ENCODE measurements around the gene SMIM1. TPM values are rescaled to one million over a fixed set of nuclear protein-coding genes. Genes with fewer than 3 reads are reported as not detected.

The SMIM1 gene
- total RNA-seq, 4 donors from 2014 or later = 2.6 to 8.4 (median 4.7) TPM; not detected in 1

DNA sequence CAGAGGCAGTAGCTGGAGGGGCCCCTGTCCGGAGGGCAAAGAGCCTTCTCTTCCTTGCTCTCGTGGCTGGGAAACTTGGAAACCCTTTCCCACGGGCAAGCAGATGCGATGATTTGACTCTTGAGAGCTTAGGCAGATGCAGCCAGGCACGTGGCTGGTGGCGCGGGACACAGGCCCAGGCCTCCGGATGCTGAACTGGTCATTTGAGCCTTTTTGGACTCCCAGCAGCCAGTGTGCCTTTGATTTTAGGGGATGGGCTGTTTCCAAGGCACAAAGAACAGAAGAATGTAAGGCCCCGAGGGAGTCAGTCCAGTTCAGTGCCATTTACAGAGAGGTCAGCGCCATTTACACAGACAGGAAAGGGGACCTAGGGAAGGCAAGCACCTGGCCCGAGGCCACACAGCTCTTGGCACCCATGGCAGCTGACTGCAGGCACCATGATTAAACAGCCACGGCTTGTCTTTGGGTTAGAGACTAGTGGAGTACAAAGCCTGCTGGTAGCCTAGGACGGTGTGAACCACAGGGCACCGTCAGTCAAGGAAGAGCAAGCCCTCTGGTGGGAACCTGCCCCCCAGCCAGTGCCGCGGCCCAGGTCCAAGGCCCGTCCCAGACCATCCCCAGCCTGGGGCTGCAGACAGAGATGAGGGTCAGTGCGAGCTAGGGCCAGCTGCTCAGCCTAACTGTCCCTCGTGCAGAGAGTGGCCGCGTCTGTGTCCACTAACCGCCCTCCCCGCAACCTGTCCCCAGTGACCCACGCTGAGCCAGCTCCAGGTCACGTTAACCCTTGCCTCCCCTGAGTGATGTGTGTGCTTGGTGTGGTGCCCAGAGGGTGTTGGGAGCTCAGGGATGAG is 40.7 kb upstream of the SMIM1 start:
- peaks cover 0 to 15% (median 0%) of the 10 kb centered on the region in 3 donors for H3K4me1 ChIP-seq
- peaks cover 0 to 28% of the 10 kb centered on the region in 2 donors for H3K36me3 ChIP-seq
- H3K4me3 ChIP-seq = no peak overlapping the region
- peaks cover 69% of the 10 kb centered on the region for H3K27me3 ChIP-seq
- ATAC-seq = peak; percentile 20
- WGBS, 2 donors (ENCODE audit: low coverage in 1 of 2) = 33% methylated on average over 1 of the region's 25 CpGs; no CpG with 5 or more reads in 1 of the 2 donors
- H3K9me3 ChIP-seq = no peaks in the 10 kb centered on the region
- TF ChIP-seq POLR2A (IDR thresholded peaks at IDR 0.05) = no peak
- no peak for TF ChIP-seq POLR2AphosphoS5 (IDR thresholded peaks at IDR 0.05)
- no peak for TF ChIP-seq EP300 (IDR thresholded peaks at IDR 0.05)
- TF ChIP-seq, protein P1, sequence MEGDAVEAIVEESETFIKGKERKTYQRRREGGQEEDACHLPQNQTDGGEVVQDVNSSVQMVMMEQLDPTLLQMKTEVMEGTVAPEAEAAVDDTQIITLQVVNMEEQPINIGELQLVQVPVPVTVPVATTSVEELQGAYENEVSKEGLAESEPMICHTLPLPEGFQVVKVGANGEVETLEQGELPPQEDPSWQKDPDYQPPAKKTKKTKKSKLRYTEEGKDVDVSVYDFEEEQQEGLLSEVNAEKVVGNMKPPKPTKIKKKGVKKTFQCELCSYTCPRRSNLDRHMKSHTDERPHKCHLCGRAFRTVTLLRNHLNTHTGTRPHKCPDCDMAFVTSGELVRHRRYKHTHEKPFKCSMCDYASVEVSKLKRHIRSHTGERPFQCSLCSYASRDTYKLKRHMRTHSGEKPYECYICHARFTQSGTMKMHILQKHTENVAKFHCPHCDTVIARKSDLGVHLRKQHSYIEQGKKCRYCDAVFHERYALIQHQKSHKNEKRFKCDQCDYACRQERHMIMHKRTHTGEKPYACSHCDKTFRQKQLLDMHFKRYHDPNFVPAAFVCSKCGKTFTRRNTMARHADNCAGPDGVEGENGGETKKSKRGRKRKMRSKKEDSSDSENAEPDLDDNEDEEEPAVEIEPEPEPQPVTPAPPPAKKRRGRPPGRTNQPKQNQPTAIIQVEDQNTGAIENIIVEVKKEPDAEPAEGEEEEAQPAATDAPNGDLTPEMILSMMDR (IDR thresholded peaks at IDR 0.05) = no peak
- no peak overlapping the region for H3K27ac ChIP-seq

DNA sequence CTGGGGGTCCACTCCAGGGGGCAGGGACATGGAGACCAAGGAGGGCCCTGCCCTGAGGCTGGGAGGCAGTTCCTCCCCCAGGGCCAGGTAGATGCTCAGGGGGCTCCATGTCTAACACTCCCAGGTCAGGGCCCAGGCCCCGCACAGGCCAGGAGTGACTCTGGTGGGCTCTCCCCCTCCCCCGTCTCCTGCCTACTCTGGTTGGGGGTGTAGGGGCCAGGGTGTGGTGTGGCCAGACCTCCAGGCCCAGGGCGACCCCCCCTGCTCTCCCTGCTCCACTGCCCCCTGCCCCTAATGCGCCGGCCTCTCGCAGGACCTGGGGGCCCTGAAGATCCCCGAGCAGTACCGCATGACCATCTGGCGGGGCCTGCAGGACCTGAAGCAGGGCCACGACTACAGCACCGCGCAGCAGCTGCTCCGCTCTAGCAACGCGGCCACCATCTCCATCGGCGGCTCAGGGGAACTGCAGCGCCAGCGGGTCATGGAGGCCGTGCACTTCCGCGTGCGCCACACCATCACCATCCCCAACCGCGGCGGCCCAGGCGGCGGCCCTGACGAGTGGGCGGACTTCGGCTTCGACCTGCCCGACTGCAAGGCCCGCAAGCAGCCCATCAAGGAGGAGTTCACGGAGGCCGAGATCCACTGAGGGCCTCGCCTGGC is 40.0 kb upstream of the SMIM1 start:
- H3K4me1 ChIP-seq = peaks cover 0 to 15% (median 0%) of the 10 kb centered on the region in 3 donors
- no peaks in the 10 kb centered on the region for H3K9me3 ChIP-seq
- no peak for ATAC-seq
- H3K4me3 ChIP-seq = no peak overlapping the region
- H3K27ac ChIP-seq = no peak overlapping the region
- H3K36me3 ChIP-seq = peaks cover 0 to 35% of the 10 kb centered on the region in 2 donors
- TF ChIP-seq POLR2AphosphoS5 (IDR thresholded peaks at IDR 0.05) (no peak), EP300 (IDR thresholded peaks at IDR 0.05) (no peak)
- TF ChIP-seq, protein P1 (IDR thresholded peaks at IDR 0.05) = no peak
- no CpG with 5 or more reads among the region's 37 CpGs for WGBS, 2 donors (ENCODE audit: low coverage in 1 of 2)
- peaks cover 61% of the 10 kb centered on the region for H3K27me3 ChIP-seq

DNA sequence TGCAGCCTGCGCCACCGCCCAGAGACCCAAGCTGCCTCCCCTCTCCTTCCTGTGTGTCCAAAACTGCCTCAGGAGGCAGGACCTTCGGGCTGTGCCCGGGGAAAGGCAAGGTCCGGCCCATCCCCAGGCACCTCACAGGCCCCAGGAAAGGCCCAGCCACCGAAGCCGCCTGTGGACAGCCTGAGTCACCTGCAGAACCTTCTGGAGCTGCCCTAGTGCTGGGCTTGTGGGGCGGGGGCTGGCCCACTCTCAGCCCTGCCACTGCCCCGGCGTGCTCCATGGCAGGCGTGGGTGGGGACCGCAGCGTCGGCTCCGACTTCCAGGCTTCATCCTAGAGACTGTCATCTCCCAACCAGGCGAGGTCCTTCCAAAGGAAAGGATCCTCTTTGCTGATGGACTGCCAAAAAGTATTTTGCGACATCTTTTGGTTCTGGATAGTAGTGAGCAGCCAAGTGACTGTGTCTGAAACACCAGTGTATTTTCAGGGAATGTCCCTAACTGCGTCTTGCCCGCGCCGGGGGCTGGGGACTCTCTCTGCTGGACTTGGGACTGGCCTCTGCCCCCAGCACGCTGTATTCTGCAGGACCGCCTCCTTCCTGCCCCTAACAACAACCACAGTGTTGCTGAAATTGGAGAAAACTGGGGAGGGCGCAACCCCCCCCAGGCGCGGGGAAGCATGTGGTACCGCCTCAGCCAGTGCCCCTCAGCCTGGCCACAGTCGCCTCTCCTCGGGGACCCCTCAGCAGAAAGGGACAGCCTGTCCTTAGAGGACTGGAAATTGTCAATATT is 39.3 kb upstream of the SMIM1 start:
- peaks cover 54% of the 10 kb centered on the region for H3K27me3 ChIP-seq
- peaks cover 0 to 15% (median 0%) of the 10 kb centered on the region in 3 donors for H3K4me1 ChIP-seq
- 75 to 82% methylated on average over 8 to 9 of the region's 29 CpGs for WGBS, 2 donors (ENCODE audit: low coverage in 1 of 2)
- H3K27ac ChIP-seq = no peak overlapping the region
- peaks cover 0 to 42% of the 10 kb centered on the region in 2 donors for H3K36me3 ChIP-seq
- no peak for ATAC-seq
- TF ChIP-seq POLR2AphosphoS5 (IDR thresholded peaks at IDR 0.05) = no peak
- no peak for TF ChIP-seq EP300 (IDR thresholded peaks at IDR 0.05)
- no peak for TF ChIP-seq POLR2A (IDR thresholded peaks at IDR 0.05)
- TF ChIP-seq, protein P1 (IDR thresholded peaks at IDR 0.05) = no peak
- no peaks in the 10 kb centered on the region for H3K9me3 ChIP-seq
- no peak overlapping the region for H3K4me3 ChIP-seq

DNA sequence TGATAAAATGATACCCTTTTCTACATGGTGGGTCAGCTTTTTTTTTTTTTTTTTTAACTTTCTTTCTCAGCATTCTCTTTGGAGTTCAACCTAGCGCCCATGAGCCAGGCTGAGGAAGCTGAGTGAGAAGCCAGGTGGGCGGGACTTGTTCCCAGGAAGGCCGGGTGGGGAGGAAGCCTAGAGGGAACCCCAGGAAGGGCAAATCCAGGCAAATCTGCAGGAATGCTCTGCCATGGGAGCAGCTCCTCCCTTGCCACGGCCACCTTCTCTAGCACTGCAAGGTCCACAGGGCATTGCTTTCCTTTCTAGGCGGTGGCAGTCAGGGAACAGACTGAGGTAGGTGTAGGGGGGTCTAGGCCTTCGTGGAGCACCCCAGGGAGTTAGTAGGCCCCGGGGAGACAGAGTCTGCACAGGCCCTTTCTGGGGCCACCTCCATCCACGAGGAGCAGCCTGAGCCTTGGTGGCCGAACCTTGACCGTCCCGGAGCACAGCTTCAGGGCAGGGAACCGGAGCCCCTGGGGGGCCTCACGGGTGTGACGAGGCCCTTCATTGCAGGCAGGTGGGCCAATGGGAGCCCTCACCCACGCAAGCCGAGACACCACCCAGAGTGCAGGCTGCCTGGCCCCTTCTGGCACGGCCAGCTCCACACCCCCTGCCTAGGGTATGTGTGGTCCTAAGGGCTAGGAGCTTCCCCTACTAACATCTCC is 38.5 kb upstream of the SMIM1 start:
- WGBS, 2 donors (ENCODE audit: low coverage in 1 of 2) = 40 to 55% methylated on average over 1 to 2 of the region's 17 CpGs
- TF ChIP-seq POLR2A (IDR thresholded peaks at IDR 0.05) (no peak), POLR2AphosphoS5 (IDR thresholded peaks at IDR 0.05) (no peak), EP300 (IDR thresholded peaks at IDR 0.05) (no peak)
- TF ChIP-seq, protein P1 (IDR thresholded peaks at IDR 0.05) = no peak
- peaks cover 47% of the 10 kb centered on the region for H3K27me3 ChIP-seq
- H3K4me1 ChIP-seq = peaks cover 0 to 15% (median 0%) of the 10 kb centered on the region in 3 donors
- H3K9me3 ChIP-seq = no peaks in the 10 kb centered on the region
- H3K27ac ChIP-seq = no peak overlapping the region
- H3K36me3 ChIP-seq = peaks cover 0 to 50% of the 10 kb centered on the region in 2 donors
- no peak overlapping the region for H3K4me3 ChIP-seq
- ATAC-seq = no peak

All from gastroesophageal sphincter (tissue), 4 donors.